Activated T-cell treated with anti-CD3 and anti-CD28 coated beads, Interleukin-2, amount 50 U/mL, for 48 hours (primary cell): ENCODE data around the gene UGT1A8.

Experiments
- DNase-seq, 2 experiments: peaks; one replicate each; pipeline ENCODE4 v3.0.0-alpha.2; 2020

Gene UGT1A8

DNA sequence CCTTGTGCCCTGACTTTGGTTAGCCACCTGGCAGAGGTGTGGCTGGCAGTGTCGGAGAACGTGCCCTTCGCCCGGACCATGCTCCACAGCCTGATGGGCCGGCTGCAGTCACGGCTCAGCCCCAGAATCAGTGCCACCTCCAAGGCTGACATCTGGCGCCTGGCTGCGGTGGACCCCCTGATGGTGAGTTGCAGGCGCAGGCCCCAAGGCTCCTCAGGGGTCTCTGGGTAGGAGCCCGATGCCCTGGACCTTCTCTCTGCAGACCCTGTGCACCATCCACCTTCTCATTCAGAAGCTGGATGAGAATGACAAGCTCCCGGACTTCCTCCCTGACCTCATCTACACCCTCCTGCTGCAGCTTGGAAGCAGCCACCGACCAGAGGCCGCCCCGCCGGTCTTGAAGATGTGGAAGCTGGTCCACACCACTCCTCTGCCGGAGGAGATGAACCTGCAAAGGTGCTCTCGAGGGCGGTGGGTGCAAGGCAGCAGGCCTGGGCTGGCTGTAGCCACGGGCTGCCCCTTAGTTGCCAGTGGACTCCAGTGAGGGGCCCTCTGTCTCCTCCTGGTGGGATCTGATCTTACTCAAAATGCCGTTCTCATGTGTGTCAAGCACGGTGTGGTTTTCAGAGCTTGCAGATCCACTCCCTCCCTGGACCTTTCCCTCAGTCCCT lies 204.8 kb downstream of the UGT1A8 start:
- no peak for DNase-seq
